Mucosa of descending colon (tissue), 3 donors: Measurements from ENCODE around the gene KRT36. TPM values are rescaled to one million over a fixed set of nuclear protein-coding genes. Genes with fewer than 3 reads are reported as not detected.

Source experiments
- ATAC-seq: fragments of 200-7000 bp; cut with Tn5 transposase; one replicate; pipeline ENCODE4 v1.9.1; 2020; ENCODE audit warnings: mild to moderate bottlenecking, moderate library complexity
- DNase-seq, 3 donors: peaks; one replicate each; pipeline ENCODE4 v3.0.0-alpha.2; 2020
- H3K36me3 ChIP-seq: fragments of 200-600 bp; one replicate; pipeline ENCODE4 v1.8.0; 2021; ENCODE audit warnings: low read depth, mild to moderate bottlenecking
- H3K4me1 ChIP-seq: fragments of 200-600 bp; one replicate; pipeline ENCODE4 v1.8.0; 2021; ENCODE audit warnings: low read depth, mild to moderate bottlenecking
- H3K4me3 ChIP-seq: fragments of 200-600 bp; one replicate; pipeline ENCODE4 v1.8.0; 2021; ENCODE audit warnings: mild to moderate bottlenecking
- H3K9me3 ChIP-seq: fragments of 200-600 bp; one replicate; pipeline ENCODE4 v1.8.0; 2021; ENCODE audit warnings: mild to moderate bottlenecking
- CTCF ChIP-seq: fragments of 200-600 bp; IDR thresholded peaks from one replicate; pipeline ENCODE4 v1.8.0; 2022; ENCODE audit warnings: antibody characterized with exemption, mild to moderate bottlenecking
- intact Hi-C, 2 donors: fragments of 100-400 bp; cut with DNase I in 1 of 2; cut with micrococcal nuclease in 1 of 2; formaldehyde crosslinking; loops; one replicate each; pipeline versions ENCODE4 v1.11.0 to v1.11.1; 2022; cut with DNase I, micrococcal nuclease
- total RNA-seq, 3 donors: library from RNA; stranded (reverse); fragmentation: NEBNext Ultra II Directional in 2 of 3; extraction: Animal tissue kit (Norgen Biotek cat#: 25700) in 2 of 3; gene quantifications; one replicate each; pipeline versions ENCODE4 v1.2.1 to v1.2.4, GENCODE V29; 2021 to 2023
- donor health status: DM: no; HTN: no; CAD: no; lungs with moderate emphysema.
- donor health status: DM: no; HTN: no; CAD: no.
- donor health status: DM: no; HTN: yes; CAD: no.

KRT36 gene
- total RNA-seq, 3 donors from 2014 or later, result not detected

GRCh38 chr17:41457676-41458075 is 32.0 kb downstream of the KRT36 start:
- Histone ChIP-seq H3K9me3 (no peaks in the 10 kb centered on the region), H3K36me3 (no peaks in the 10 kb centered on the region), H3K4me3 (no peak overlapping the region), H3K4me1 (no peaks in the 10 kb centered on the region)
- intact Hi-C loops, result no loop called here
- DNase-seq (no peak), ATAC-seq (no peak)
- no peak for TF ChIP-seq CTCF

- DNase-seq (no peak), ATAC-seq (no peak)
- intact Hi-C loops, result no loop called here
- no peak overlapping the region for H3K4me3 ChIP-seq
- no peak for TF ChIP-seq CTCF
- H3K9me3 ChIP-seq, result no peaks in the 10 kb centered on the region
- no peaks in the 10 kb centered on the region for H3K4me1 ChIP-seq
- no peaks in the 10 kb centered on the region for H3K36me3 ChIP-seq
These were observed 33.5 kb downstream of the KRT36 start for GRCh38 chr17:41456204-41456603.

GRCh38 chr17:41455236-41455635 is 34.5 kb downstream of the KRT36 start:
- H3K36me3 ChIP-seq, result no peaks in the 10 kb centered on the region
- H3K4me3 ChIP-seq, result no peak overlapping the region
- no peaks in the 10 kb centered on the region for H3K4me1 ChIP-seq
- no peaks in the 10 kb centered on the region for H3K9me3 ChIP-seq
- intact Hi-C loops, result no loop called here
- DNase-seq, result no peak
- no peak for ATAC-seq
- TF ChIP-seq CTCF, result no peak

GRCh38 chr17:41453066-41453465 is 36.6 kb downstream of the KRT36 start:
- no peaks in the 10 kb centered on the region for H3K9me3 ChIP-seq
- no peak for TF ChIP-seq CTCF
- H3K4me1 ChIP-seq, result no peaks in the 10 kb centered on the region
- no peak overlapping the region for H3K4me3 ChIP-seq
- no peak for ATAC-seq
- intact Hi-C loops, result no loop called here
- H3K36me3 ChIP-seq, result no peaks in the 10 kb centered on the region
- DNase-seq, result no peak

GRCh38 chr17:41452281-41452680 is 37.4 kb downstream of the KRT36 start:
- Histone ChIP-seq H3K4me1 (no peaks in the 10 kb centered on the region), H3K36me3 (no peaks in the 10 kb centered on the region), H3K9me3 (no peaks in the 10 kb centered on the region), H3K4me3 (no peak overlapping the region)
- intact Hi-C loops, result no loop called here
- TF ChIP-seq CTCF, result no peak
- no peak for DNase-seq
- no peak for ATAC-seq

- no peak for TF ChIP-seq CTCF
- DNase-seq, result no peak
- ATAC-seq, result no peak
- Histone ChIP-seq H3K4me1 (no peaks in the 10 kb centered on the region), H3K9me3 (no peaks in the 10 kb centered on the region), H3K4me3 (no peak overlapping the region), H3K36me3 (no peaks in the 10 kb centered on the region)
- intact Hi-C loops, result no loop called here
These were observed 38.5 kb downstream of the KRT36 start for GRCh38 chr17:41451154-41451728.
